WTC11 (cell line): ENCODE results near the gene AQP5. TPM values are rescaled to one million over a fixed set of nuclear protein-coding genes. Genes with fewer than 3 reads are reported as not detected.

ENCODE experiments used
- ATAC-seq: fragments of 200-7000 bp; cut with Tn5 transposase; 2 replicates; pipeline ENCODE4 v1.10.0; 2021; ENCODE audit warnings: mild to moderate bottlenecking, moderate library complexity
- CTCF ChIA-PET: fragments of 300-600 bp; sonication (Branson Sonifier 250); formaldehyde crosslinking; loops from one replicate; lab custom pipeline; 2021; ENCODE audit warnings: antibody characterized with exemption; lab: Charles Lee
- POLR2A ChIA-PET: fragments of 350-600 bp; sonication (Branson Sonifier 250); formaldehyde crosslinking; loops from one replicate; lab custom pipeline; 2021; ENCODE audit warnings: antibody characterized with exemption; lab: Charles Lee
- DNase-seq: peaks from one replicate; pipeline ENCODE4 v3.0.0; 2021; ENCODE audit warnings: low spot score
- H3K27ac Mint-ChIP-seq: 2 replicates; pipeline ENCODE4 v1.8.0; 2021; ENCODE audit warnings: mixed read lengths
- H3K27me3 Mint-ChIP-seq: 2 replicates; pipeline ENCODE4 v1.8.0; 2021; ENCODE audit warnings: low read depth, mild to moderate bottlenecking, moderate library complexity, mixed read lengths
- H3K36me3 Mint-ChIP-seq: 2 replicates; pipeline ENCODE4 v1.8.0; 2021; ENCODE audit warnings: mixed read lengths
- H3K4me1 Mint-ChIP-seq: 2 replicates; pipeline ENCODE4 v1.8.0; 2022; ENCODE audit warnings: mixed read lengths
- H3K4me3 Mint-ChIP-seq: 2 replicates; pipeline ENCODE4 v1.8.0; 2021; ENCODE audit warnings: mild to moderate bottlenecking, moderate library complexity, mixed read lengths
- H3K9me3 Mint-ChIP-seq: 2 replicates; pipeline ENCODE4 v1.8.0; 2021; ENCODE audit warnings: mixed read lengths
- ATF3 ChIP-seq: sonication (generic); formaldehyde crosslinking; conservative IDR thresholded peaks from 2 replicates; pipeline ENCODE4 v1.8.1; 2022; ENCODE audit warnings: mild to moderate bottlenecking, missing genetic modification reagents
- E2F4 ChIP-seq: sonication (generic); formaldehyde crosslinking; IDR thresholded peaks from 2 replicates; pipeline ENCODE4 v1.8.1; 2022; ENCODE audit warnings: low read depth, mild to moderate bottlenecking, moderate library complexity, missing genetic modification reagents, borderline replicate concordance
- ELF4 ChIP-seq: sonication (generic); formaldehyde crosslinking; IDR thresholded peaks from 2 replicates; pipeline ENCODE4 v1.8.1; 2022; ENCODE audit warnings: low read depth, mild to moderate bottlenecking, moderate library complexity, missing genetic modification reagents
- ESRRA ChIP-seq: sonication (generic); formaldehyde crosslinking; IDR thresholded peaks from 2 replicates; pipeline ENCODE4 v1.8.1; 2022; ENCODE audit warnings: mild to moderate bottlenecking, missing genetic modification reagents, borderline replicate concordance
- FOXP1 ChIP-seq: sonication (generic); formaldehyde crosslinking; IDR thresholded peaks from 2 replicates; pipeline ENCODE4 v1.8.0; 2022; ENCODE audit warnings: missing genetic modification reagents, mild to moderate bottlenecking, moderate library complexity, borderline replicate concordance
- FOXP4 ChIP-seq: sonication (generic); formaldehyde crosslinking; IDR thresholded peaks from 2 replicates; pipeline ENCODE4 v1.8.0; 2022; ENCODE audit warnings: mild to moderate bottlenecking, missing genetic modification reagents
- GABPB1 ChIP-seq: sonication (generic); formaldehyde crosslinking; IDR thresholded peaks from 2 replicates; pipeline ENCODE4 v1.8.1; 2023; ENCODE audit warnings: mild to moderate bottlenecking, missing genetic modification reagents
- GRHL2 ChIP-seq: fragments of 250-450 bp; sonication (Bioruptor Pico); IDR thresholded peaks from 2 replicates; pipeline ENCODE4 v1.8.0; 2022; ENCODE audit warnings: mild to moderate bottlenecking, moderate library complexity; ENCODE audit not compliant: insufficient replicate concordance, severe bottlenecking
- HMGXB4 ChIP-seq: sonication (generic); formaldehyde crosslinking; IDR thresholded peaks from 2 replicates; pipeline ENCODE4 v1.8.1; 2023; ENCODE audit warnings: mild to moderate bottlenecking, moderate library complexity, missing genetic modification reagents
- NFATC4 ChIP-seq: fragments of 250-450 bp; sonication (Bioruptor Pico); IDR thresholded peaks from 2 replicates; pipeline ENCODE4 v1.9.0; 2021; ENCODE audit warnings: mild to moderate bottlenecking
- SMAD4 ChIP-seq: sonication (generic); formaldehyde crosslinking; IDR thresholded peaks from 2 replicates; pipeline ENCODE4 v1.8.0; 2022; ENCODE audit warnings: mild to moderate bottlenecking, missing genetic modification reagents
- ZNF121 ChIP-seq: sonication (generic); formaldehyde crosslinking; IDR thresholded peaks from 2 replicates; pipeline ENCODE4 v1.8.0; 2023; ENCODE audit warnings: missing genetic modification reagents
- ZNF138 ChIP-seq: sonication (generic); formaldehyde crosslinking; conservative IDR thresholded peaks from 2 replicates; pipeline ENCODE4 v1.8.1; 2022; ENCODE audit warnings: mild to moderate bottlenecking, moderate library complexity, missing genetic modification reagents
- ZNF263 ChIP-seq: sonication (generic); formaldehyde crosslinking; IDR thresholded peaks from 2 replicates; pipeline ENCODE4 v1.8.1; 2022; ENCODE audit warnings: low read depth, mild to moderate bottlenecking, moderate library complexity, missing genetic modification reagents
- ZNF396 ChIP-seq: fragments of 250-450 bp; sonication (Bioruptor Pico); IDR thresholded peaks from 2 replicates; pipeline ENCODE4 v1.8.0; 2021; ENCODE audit warnings: mild to moderate bottlenecking, moderate library complexity, borderline replicate concordance
- ZNF423 ChIP-seq: fragments of 250-450 bp; sonication (Bioruptor Pico); IDR thresholded peaks from 2 replicates; pipeline ENCODE4 v2.1.2; 2022; ENCODE audit warnings: mild to moderate bottlenecking, moderate library complexity
- ZNF425 ChIP-seq: fragments of 250-450 bp; sonication (Bioruptor Pico); conservative IDR thresholded peaks from 2 replicates; pipeline ENCODE4 v1.9.0; 2021; ENCODE audit warnings: mild to moderate bottlenecking
- total RNA-seq: library from RNA; stranded (reverse); gene quantifications from 3 replicates; pipeline ENCODE4 v1.2.3, GENCODE V29; 2021
- TF ChIP-seq, protein P1 (sequence below): sonication (generic); formaldehyde crosslinking; IDR thresholded peaks from 2 replicates; pipeline ENCODE4 v1.8.1; 2023; ENCODE audit warnings: mild to moderate bottlenecking, missing genetic modification reagents, moderate library complexity
- TF ChIP-seq, protein P2 (sequence below): sonication (generic); formaldehyde crosslinking; IDR thresholded peaks from 2 replicates; pipeline ENCODE4 v1.8.1; 2022; ENCODE audit warnings: mild to moderate bottlenecking, moderate library complexity, missing genetic modification reagents
- TF ChIP-seq, protein P3 (sequence below): sonication (generic); formaldehyde crosslinking; IDR thresholded peaks from 2 replicates; pipeline ENCODE4 v1.8.0; 2022; ENCODE audit warnings: mild to moderate bottlenecking, missing genetic modification reagents

Gene AQP5
- total RNA-seq, 1 experiment from 2014 or later, result 2.8 TPM

- H3K27ac Mint-ChIP-seq, result no peak overlapping the region
- no peaks in the 10 kb centered on the region for H3K27me3 Mint-ChIP-seq
- ChIA-PET POLR2A (no interaction called here), CTCF (interaction anchor here (0.7 to 1.8 kb wide), 2 partner anchors 37 to 51 kb away, joined by 3 to 6 read pairs; no protein-coding TSS in a partner anchor)
- H3K4me1 Mint-ChIP-seq, result no peaks in the 10 kb centered on the region
- no peak for DNase-seq
- no peak for ATAC-seq
- H3K4me3 Mint-ChIP-seq, result no peak overlapping the region
- H3K36me3 Mint-ChIP-seq, result peaks cover 60% of the 10 kb centered on the region
- TF ChIP-seq ZNF423 (CRISPR knock-in tag), result no peak
- TF ChIP-seq, protein P1, sequence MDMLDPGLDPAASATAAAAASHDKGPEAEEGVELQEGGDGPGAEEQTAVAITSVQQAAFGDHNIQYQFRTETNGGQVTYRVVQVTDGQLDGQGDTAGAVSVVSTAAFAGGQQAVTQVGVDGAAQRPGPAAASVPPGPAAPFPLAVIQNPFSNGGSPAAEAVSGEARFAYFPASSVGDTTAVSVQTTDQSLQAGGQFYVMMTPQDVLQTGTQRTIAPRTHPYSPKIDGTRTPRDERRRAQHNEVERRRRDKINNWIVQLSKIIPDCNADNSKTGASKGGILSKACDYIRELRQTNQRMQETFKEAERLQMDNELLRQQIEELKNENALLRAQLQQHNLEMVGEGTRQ (CRISPR knock-in tag), result no peak
- no peaks in the 10 kb centered on the region for H3K9me3 Mint-ChIP-seq
Measured at GRCh38 chr12:50004696-50005095, 43.0 kb downstream of the AQP5 start.

DNA sequence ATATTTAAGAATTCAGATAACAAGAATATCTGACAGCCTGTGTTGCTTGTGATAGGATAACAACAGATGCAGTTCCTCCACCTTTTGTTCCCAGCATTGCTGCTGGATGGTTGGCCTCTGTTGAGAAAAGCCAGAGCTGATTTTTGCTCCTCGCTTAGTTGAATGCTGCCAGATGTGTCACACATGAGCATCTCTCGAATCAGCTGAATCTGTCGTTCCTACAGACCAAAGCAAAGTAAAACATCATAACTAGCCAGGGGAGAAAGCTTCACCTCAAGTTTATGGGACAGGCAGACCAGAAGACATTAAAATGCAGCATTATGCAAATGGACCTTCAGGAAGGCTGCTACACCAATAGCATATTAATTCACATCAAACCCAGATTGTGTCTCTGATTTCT, 43.5 kb downstream of the AQP5 start:
- DNase-seq (no peak), ATAC-seq (no peak)
- H3K9me3 Mint-ChIP-seq, result no peaks in the 10 kb centered on the region
- ChIA-PET CTCF (interaction anchor here (0.7 kb wide), 1 partner anchor 38 kb away, joined by 3 read pairs; no protein-coding TSS in a partner anchor), POLR2A (no interaction called here)
- H3K27ac Mint-ChIP-seq, result no peak overlapping the region
- H3K36me3 Mint-ChIP-seq, result peaks cover 61% of the 10 kb centered on the region
- H3K27me3 Mint-ChIP-seq, result no peaks in the 10 kb centered on the region
- TF ChIP-seq ELF4 (CRISPR knock-in tag), result no peak
- no peak overlapping the region for H3K4me3 Mint-ChIP-seq
- no peaks in the 10 kb centered on the region for H3K4me1 Mint-ChIP-seq

DNA sequence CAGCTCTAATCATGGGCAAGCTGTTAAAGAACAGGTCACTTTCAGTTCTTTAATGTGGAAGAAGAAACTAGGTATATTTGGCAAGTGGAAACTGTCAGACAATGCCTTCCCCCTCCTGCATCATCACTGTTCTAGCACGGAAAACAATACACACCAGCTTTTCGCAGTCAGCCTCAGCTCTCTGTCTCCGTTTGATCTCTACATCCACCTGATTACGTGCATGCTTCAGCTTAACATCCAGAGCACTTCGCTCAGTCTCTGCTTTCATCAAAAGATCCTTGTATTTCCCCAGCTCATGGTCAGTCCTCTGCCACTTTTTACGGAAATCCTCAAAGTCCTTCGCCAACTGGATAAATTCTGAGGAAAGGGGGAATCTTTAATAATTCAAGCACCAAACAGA, 44.6 kb downstream of the AQP5 start:
- H3K4me1 Mint-ChIP-seq, result no peaks in the 10 kb centered on the region
- ChIA-PET CTCF (interaction anchor here (1.2 to 3.4 kb wide), 2 partner anchors 13 to 39 kb away, joined by 3 to 14 read pairs; no protein-coding TSS in a partner anchor), POLR2A (no interaction called here)
- no peaks in the 10 kb centered on the region for H3K9me3 Mint-ChIP-seq
- ATAC-seq, result no peak
- no peak overlapping the region for H3K27ac Mint-ChIP-seq
- H3K4me3 Mint-ChIP-seq, result no peak overlapping the region
- peaks cover 54% of the 10 kb centered on the region for H3K36me3 Mint-ChIP-seq
- H3K27me3 Mint-ChIP-seq, result no peaks in the 10 kb centered on the region
- no peak for DNase-seq
- TF ChIP-seq ATF3 (no peak), ZNF396 (CRISPR knock-in tag) (no peak), ZNF121 (no peak), FOXP1 (CRISPR knock-in tag) (no peak), FOXP4 (CRISPR knock-in tag) (no peak), SMAD4 (CRISPR knock-in tag) (no peak), GABPB1 (no peak), ZNF425 (CRISPR knock-in tag) (no peak), ESRRA (CRISPR knock-in tag) (no peak), E2F4 (CRISPR knock-in tag) (no peak), HMGXB4 (no peak), NFATC4 (no peak), ZNF263 (CRISPR knock-in tag) (no peak), ZNF138 (CRISPR knock-in tag) (no peak), GRHL2 (CRISPR knock-in tag) (no peak)
- TF ChIP-seq, protein P2, sequence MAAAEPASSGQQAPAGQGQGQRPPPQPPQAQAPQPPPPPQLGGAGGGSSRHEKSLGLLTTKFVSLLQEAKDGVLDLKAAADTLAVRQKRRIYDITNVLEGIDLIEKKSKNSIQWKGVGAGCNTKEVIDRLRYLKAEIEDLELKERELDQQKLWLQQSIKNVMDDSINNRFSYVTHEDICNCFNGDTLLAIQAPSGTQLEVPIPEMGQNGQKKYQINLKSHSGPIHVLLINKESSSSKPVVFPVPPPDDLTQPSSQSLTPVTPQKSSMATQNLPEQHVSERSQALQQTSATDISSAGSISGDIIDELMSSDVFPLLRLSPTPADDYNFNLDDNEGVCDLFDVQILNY (CRISPR knock-in tag), result no peak
- TF ChIP-seq, protein P3, sequence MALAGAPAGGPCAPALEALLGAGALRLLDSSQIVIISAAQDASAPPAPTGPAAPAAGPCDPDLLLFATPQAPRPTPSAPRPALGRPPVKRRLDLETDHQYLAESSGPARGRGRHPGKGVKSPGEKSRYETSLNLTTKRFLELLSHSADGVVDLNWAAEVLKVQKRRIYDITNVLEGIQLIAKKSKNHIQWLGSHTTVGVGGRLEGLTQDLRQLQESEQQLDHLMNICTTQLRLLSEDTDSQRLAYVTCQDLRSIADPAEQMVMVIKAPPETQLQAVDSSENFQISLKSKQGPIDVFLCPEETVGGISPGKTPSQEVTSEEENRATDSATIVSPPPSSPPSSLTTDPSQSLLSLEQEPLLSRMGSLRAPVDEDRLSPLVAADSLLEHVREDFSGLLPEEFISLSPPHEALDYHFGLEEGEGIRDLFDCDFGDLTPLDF, result no peak
